22Rv1 (cell line): ENCODE results near the gene ARMCX6.

Experiments used
- ZFX ChIP-seq: fragments of 450-650 bp; IDR thresholded peaks from 2 replicates; pipeline ENCODE4 v1.6.1; 2017; ENCODE audit warnings: antibody characterized with exemption, borderline replicate concordance
- TF ChIP-seq, protein P1 (sequence below): fragments of 450-650 bp; IDR thresholded peaks from 2 replicates; pipeline ENCODE4 v1.5.1; 2017; ENCODE audit warnings: mild to moderate bottlenecking

DNA sequence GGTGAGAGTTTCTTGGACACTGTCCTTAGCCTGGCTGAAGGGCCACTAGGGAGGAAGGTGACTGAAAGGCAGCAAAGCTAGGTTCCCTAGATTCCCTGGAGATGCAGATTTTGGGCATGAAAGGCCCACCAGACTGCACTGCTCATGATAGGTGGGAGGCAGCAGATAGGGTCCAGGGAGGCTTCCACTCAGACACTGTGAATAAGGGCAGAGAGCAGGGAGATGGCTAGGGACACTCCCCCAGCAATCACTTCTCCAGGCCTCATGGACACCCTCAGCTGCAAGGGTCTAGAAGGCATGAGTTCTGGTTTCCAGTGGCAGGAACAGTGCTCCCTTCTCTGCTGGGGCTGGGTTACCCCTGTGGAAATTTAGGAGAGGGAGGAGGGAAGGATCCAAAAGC, 21.8 kb upstream of the ARMCX6 start:
- TF ChIP-seq, protein P1, sequence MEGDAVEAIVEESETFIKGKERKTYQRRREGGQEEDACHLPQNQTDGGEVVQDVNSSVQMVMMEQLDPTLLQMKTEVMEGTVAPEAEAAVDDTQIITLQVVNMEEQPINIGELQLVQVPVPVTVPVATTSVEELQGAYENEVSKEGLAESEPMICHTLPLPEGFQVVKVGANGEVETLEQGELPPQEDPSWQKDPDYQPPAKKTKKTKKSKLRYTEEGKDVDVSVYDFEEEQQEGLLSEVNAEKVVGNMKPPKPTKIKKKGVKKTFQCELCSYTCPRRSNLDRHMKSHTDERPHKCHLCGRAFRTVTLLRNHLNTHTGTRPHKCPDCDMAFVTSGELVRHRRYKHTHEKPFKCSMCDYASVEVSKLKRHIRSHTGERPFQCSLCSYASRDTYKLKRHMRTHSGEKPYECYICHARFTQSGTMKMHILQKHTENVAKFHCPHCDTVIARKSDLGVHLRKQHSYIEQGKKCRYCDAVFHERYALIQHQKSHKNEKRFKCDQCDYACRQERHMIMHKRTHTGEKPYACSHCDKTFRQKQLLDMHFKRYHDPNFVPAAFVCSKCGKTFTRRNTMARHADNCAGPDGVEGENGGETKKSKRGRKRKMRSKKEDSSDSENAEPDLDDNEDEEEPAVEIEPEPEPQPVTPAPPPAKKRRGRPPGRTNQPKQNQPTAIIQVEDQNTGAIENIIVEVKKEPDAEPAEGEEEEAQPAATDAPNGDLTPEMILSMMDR: no peak
- TF ChIP-seq ZFX: no peak
